GM12878 (cell line): ENCODE data around the gene STXBP1. TPM values are rescaled to one million over a fixed set of nuclear protein-coding genes. Genes with fewer than 3 reads are reported as not detected.

ENCODE experiments used
- ATAC-seq: fragments of 200-7000 bp; cut with Tn5 transposase; 3 replicates; pipeline ENCODE4 v1.9.1; 2020; ENCODE audit warnings: mild to moderate bottlenecking, moderate library complexity
- BruUV-seq: library from RNA; stranded (reverse); fragments of 400-500 nt; replicated peaks from 2 replicates; lab custom pipeline; 2021; lab: Mats Ljungman, UMichigan
- CTCF ChIA-PET: fragments of 300-600 bp; sonication (Branson Sonifier 250); formaldehyde crosslinking; extraction: SDS; loops from one replicate; lab custom pipeline; 2021; ENCODE audit warnings: inconsistent platforms; lab: Yijun Ruan, JAX
- POLR2A ChIA-PET: fragments of 350-600 bp; formaldehyde crosslinking; extraction: SDS; loops from one replicate; lab custom pipeline; 2021; ENCODE audit warnings: inconsistent platforms; lab: Charles Lee
- RAD21 ChIA-PET: fragments of 300-600 bp; sonication (Branson Sonifier 250); formaldehyde crosslinking; loops from one replicate; lab custom pipeline; 2023; ENCODE audit warnings: antibody characterized with exemption; ENCODE audit not compliant: unreplicated experiment; lab: Charles Lee
- SMC1A ChIA-PET: fragments of 300-600 bp; sonication (Branson Sonifier 250); formaldehyde crosslinking; loops from one replicate; lab custom pipeline; 2023; ENCODE audit not compliant: unreplicated experiment, uncharacterized antibody; lab: Charles Lee
- DNase-seq: peaks from one replicate; pipeline ENCODE4 v3.0.0-alpha.2; 2011; ENCODE audit warnings: low read depth, low spot score
- FAIRE-seq: peaks from 3 replicates; lab custom pipeline; 2011; peaks lifted over from hg19 to GRCh38; lab: Jason Lieb, UNC
- H2AFZ ChIP-seq: 2 replicates; pipeline ENCODE4 v1.6.0; 2011; ENCODE audit warnings: low read depth, low read length, control low read depth; ENCODE audit not compliant: control insufficient read depth
- H3K27ac ChIP-seq: 2 replicates; pipeline ENCODE4 v1.5.1; 2011; ENCODE audit warnings: control low read depth; ENCODE audit not compliant: control insufficient read depth, insufficient read depth
- H3K27me3 ChIP-seq, 2 experiments: replicated peaks in 1 of 2; 2 replicates each; pipeline versions ENCODE4 v1.6.0 to v1.6.1; 2011; ENCODE audit warnings: low read length in 1 of 2; ENCODE audit not compliant: control insufficient read depth in 2 of 2, insufficient read depth in 2 of 2
- H3K36me3 ChIP-seq, 2 experiments: 2 replicates each; pipeline ENCODE4 v1.5.1; 2011; ENCODE audit warnings: low read length in 1 of 2; ENCODE audit not compliant: control insufficient read depth in 2 of 2, insufficient read depth in 2 of 2
- H3K4me1 ChIP-seq: 2 replicates; pipeline ENCODE4 v1.6.1; 2011; ENCODE audit warnings: mild to moderate bottlenecking, low read length, moderate library complexity, mixed read lengths; ENCODE audit not compliant: control insufficient read depth, insufficient read depth
- H3K4me2 ChIP-seq: 2 replicates; pipeline ENCODE4 v1.6.0; 2011; ENCODE audit warnings: control low read depth; ENCODE audit not compliant: control insufficient read depth, insufficient read depth
- H3K4me3 ChIP-seq: fragments of 200-600 bp; sonication (generic); 2 replicates; pipeline ENCODE4 v1.5.1; 2016
- H3K79me2 ChIP-seq: 2 replicates; pipeline ENCODE4 v1.6.0; 2011; ENCODE audit warnings: low read length; ENCODE audit not compliant: control insufficient read depth, insufficient read depth
- H3K9ac ChIP-seq: 2 replicates; pipeline ENCODE4 v1.8.0; 2011; ENCODE audit warnings: low read length, control low read depth, mixed read lengths; ENCODE audit not compliant: control insufficient read depth, insufficient read depth
- H3K9me3 ChIP-seq: replicated peaks from 3 replicates; pipeline ENCODE4 v1.5.1; 2011; ENCODE audit warnings: mild to moderate bottlenecking, low read length; ENCODE audit not compliant: control insufficient read depth, insufficient read depth
- H4K20me1 ChIP-seq: 2 replicates; pipeline ENCODE4 v1.6.0; 2011; ENCODE audit not compliant: control insufficient read depth, insufficient read depth
- BACH1 ChIP-seq: fragments of 450-650 bp; IDR thresholded peaks from 2 replicates; pipeline ENCODE4 v1.6.1; 2017; ENCODE audit warnings: mild to moderate bottlenecking, borderline replicate concordance
- BHLHE40 ChIP-seq, 2 experiments: fragments of 450-650 bp in 1 of 2; IDR thresholded peaks; 2 replicates each; pipeline ENCODE4 v1.6.1; 2011 to 2017; ENCODE audit warnings: low read depth in 2 of 2, borderline replicate concordance in 1 of 2, improper control_type of control experiment in 1 of 2, low read length in 1 of 2, mild to moderate bottlenecking in 1 of 2
- BRCA1 ChIP-seq: IDR thresholded peaks from 2 replicates; pipeline ENCODE4 v1.6.1; 2011; ENCODE audit warnings: low read depth, low read length, improper control_type of control experiment
- CBX3 ChIP-seq: fragments of 200-600 bp; sonication (generic); IDR thresholded peaks from 2 replicates; pipeline ENCODE4 v1.6.1; 2016; ENCODE audit warnings: low read depth, borderline replicate concordance
- CUX1 ChIP-seq: IDR thresholded peaks from 2 replicates; pipeline ENCODE4 v1.6.1; 2012; ENCODE audit warnings: improper control_type of control experiment, low read depth, low read length; ENCODE audit not compliant: insufficient replicate concordance
- NR2C1 ChIP-seq: fragments of 450-650 bp; IDR thresholded peaks from 2 replicates; pipeline ENCODE4 v1.6.1; 2017; ENCODE audit warnings: antibody characterized with exemption, mild to moderate bottlenecking, moderate library complexity
- RELB ChIP-seq: fragments of 450-650 bp; IDR thresholded peaks from 2 replicates; pipeline ENCODE4 v1.6.1; 2017; ENCODE audit warnings: low read depth, mild to moderate bottlenecking, moderate library complexity
- WGBS: methylation state at CpG from one replicate; pipeline ENCODE4 v1.1.6; 2016; ENCODE audit warnings: low lambda C conversion rate; ENCODE audit not compliant: insufficient replicate concordance, insufficient coverage; ENCODE audit errors: missing lambda C conversion rate; 5-methylcytosine and 5-hydroxymethylcytosine counted together
- in situ Hi-C: fragments of 300-500 bp; cut with MboI; formaldehyde crosslinking; loops from 9 replicates; pipeline ENCODE4 v1.14.3; 2018; ENCODE audit warnings: mixed read lengths
- intact Hi-C: fragments of 100-400 bp; cut with micrococcal nuclease; formaldehyde crosslinking; loops from one replicate; pipeline ENCODE4 v1.14.2; 2022; ENCODE audit not compliant: unreplicated experiment
- polyA plus RNA-seq, 11 experiments: library from polyadenylated mRNA; depleted of rRNA in 4 of 11; unstranded in 6 of 11; stranded (reverse) in 5 of 11; fragments of >200 nt; fragmentation: Nextera tagmentation in 4 of 11; fragmentation: Illumina TruSeq in 1 of 11; extraction: Ambion mirVana in 4 of 11; extraction: Trizol in 1 of 11; gene quantifications; 1 replicate in 1 of 11; 2 replicates in 10 of 11; pipeline versions ENCODE4 v1.2.1 to v1.2.3, GENCODE V29; 2011 to 2016; ENCODE audit warnings: inconsistent platforms in 2 of 11, missing spikeins in 2 of 11, low read depth in 1 of 11
- total RNA-seq, 4 experiments: library from RNA; depleted of rRNA in 3 of 4; stranded (reverse); fragments of >200 nt in 3 of 4; fragmentation: Illumina TruSeq in 1 of 4; extraction: Trizol in 1 of 4; gene quantifications; 2 replicates each; pipeline versions ENCODE4 v1.2.1 to v1.2.3, GENCODE V29; 2013 to 2021

STXBP1 gene
- total and polyA plus RNA-seq, 10 of the 15 experiments (the other 5 are each of a cell fraction or from before 2014, with no cell fraction given) = 0.08 to 0.85 (median 0.31) TPM; not detected in 3

- TF ChIP-seq RELB (no peak), BRCA1 (no peak), NR2C1 (no peak), BACH1 (no peak)
Observed at GRCh38 chr9:127667127-127667844, 55.2 kb downstream of the STXBP1 start (continued).

GRCh38 chr9:127667906-127668305, 55.8 kb downstream of the STXBP1 start:
- 56% methylated on average over 18 of the region's 18 CpGs for WGBS
- Histone ChIP-seq H3K27me3 (peaks cover 2 to 9% of the 10 kb centered on the region in 2 experiments; a peak in 2 of 4 replicates), H4K20me1 (no peaks in the 10 kb centered on the region), H3K4me2 (no peak overlapping the region), H3K4me3 (no peak overlapping the region), H3K36me3 (no peaks in the 10 kb centered on the region), H3K27ac (no peak overlapping the region), H3K79me2 (no peaks in the 10 kb centered on the region), H3K9me3 (no peaks in the 10 kb centered on the region), H3K4me1 (no peaks in the 10 kb centered on the region)
- in situ Hi-C loops = no loop called here
- DNase-seq (no peak), FAIRE-seq (no peak), ATAC-seq (no peak)
- BruUV-seq = no TSS peak
- intact Hi-C loops = no loop called here
- ChIA-PET CTCF (interaction anchor here (0.5 to 2.2 kb wide), 3 partner anchors 9 to 455 kb away, joined by 3 to 6 read pairs (median 3); no protein-coding TSS in a partner anchor), SMC1A (no interaction called here)
- TF ChIP-seq CBX3 (no peak), BHLHE40 (IDR thresholded peaks at IDR 0.05; ENCODE audit: borderline replicate concordance in 1 of 2, low read depth in 2 of 2, low read length in 1 of 2) (no peak), CUX1 (no peak)
- TF ChIP-seq, all 136 proteins: peak for 0
- Histone ChIP-seq H2AFZ (no peak overlapping the region), H3K9ac (no peak overlapping the region)
- ChIA-PET RAD21 (no interaction called here), POLR2A (no interaction called here)
